Calu3 (cell line): ENCODE results near the gene PGAP6. TPM values are rescaled to one million over a fixed set of nuclear protein-coding genes. Genes with fewer than 3 reads are reported as not detected.

Source experiments
- BruUV-seq: library from RNA; stranded (reverse); fragments of 400-500 nt; replicated peaks from 2 replicates; lab custom pipeline; 2021; lab: Mats Ljungman, UMichigan
- CTCF ChIA-PET: fragments of 300-600 bp; sonication (Branson Sonifier 250); formaldehyde crosslinking; loops from one replicate; lab custom pipeline; 2022; ENCODE audit warnings: antibody characterized with exemption; lab: Charles Lee
- DNase-seq: peaks from one replicate; pipeline ENCODE4 v3.0.0; 2022
- H3K27ac Mint-ChIP-seq: one replicate; pipeline ENCODE4 v1.8.0; 2022; ENCODE audit warnings: mixed read lengths; ENCODE audit not compliant: unreplicated experiment
- H3K27me3 Mint-ChIP-seq: one replicate; pipeline ENCODE4 v1.8.0; 2022; ENCODE audit warnings: mixed read lengths; ENCODE audit not compliant: unreplicated experiment
- H3K36me3 Mint-ChIP-seq: one replicate; pipeline ENCODE4 v1.8.0; 2022; ENCODE audit warnings: mild to moderate bottlenecking, moderate library complexity, mixed read lengths; ENCODE audit not compliant: insufficient read depth, unreplicated experiment
- H3K4me1 Mint-ChIP-seq: one replicate; pipeline ENCODE4 v1.8.0; 2022; ENCODE audit warnings: mild to moderate bottlenecking, low read depth, mixed read lengths; ENCODE audit not compliant: unreplicated experiment
- H3K4me3 Mint-ChIP-seq: one replicate; pipeline ENCODE4 v1.8.0; 2022; ENCODE audit warnings: mild to moderate bottlenecking, low read depth, moderate library complexity, mixed read lengths; ENCODE audit not compliant: unreplicated experiment
- H3K9me3 Mint-ChIP-seq: one replicate; pipeline ENCODE4 v1.8.0; 2022; ENCODE audit warnings: low read depth, mixed read lengths; ENCODE audit not compliant: unreplicated experiment
- intact Hi-C: fragments of 100-400 bp; cut with micrococcal nuclease; formaldehyde crosslinking; loops from one replicate; pipeline ENCODE4 v1.10.0; 2022; ENCODE audit not compliant: unreplicated experiment
- total RNA-seq: library from RNA; stranded (reverse); gene quantifications from 2 replicates; pipeline ENCODE4 v1.2.3, GENCODE V29; 2022
- TF ChIP-seq, protein P1 (sequence below): fragments of 200-600 bp; IDR thresholded peaks from one replicate; pipeline ENCODE4 v1.8.0; 2022; ENCODE audit warnings: antibody characterized with exemption; ENCODE audit not compliant: unreplicated experiment

Gene PGAP6
- total RNA-seq, 1 experiment from 2014 or later = 70.0 TPM

DNA sequence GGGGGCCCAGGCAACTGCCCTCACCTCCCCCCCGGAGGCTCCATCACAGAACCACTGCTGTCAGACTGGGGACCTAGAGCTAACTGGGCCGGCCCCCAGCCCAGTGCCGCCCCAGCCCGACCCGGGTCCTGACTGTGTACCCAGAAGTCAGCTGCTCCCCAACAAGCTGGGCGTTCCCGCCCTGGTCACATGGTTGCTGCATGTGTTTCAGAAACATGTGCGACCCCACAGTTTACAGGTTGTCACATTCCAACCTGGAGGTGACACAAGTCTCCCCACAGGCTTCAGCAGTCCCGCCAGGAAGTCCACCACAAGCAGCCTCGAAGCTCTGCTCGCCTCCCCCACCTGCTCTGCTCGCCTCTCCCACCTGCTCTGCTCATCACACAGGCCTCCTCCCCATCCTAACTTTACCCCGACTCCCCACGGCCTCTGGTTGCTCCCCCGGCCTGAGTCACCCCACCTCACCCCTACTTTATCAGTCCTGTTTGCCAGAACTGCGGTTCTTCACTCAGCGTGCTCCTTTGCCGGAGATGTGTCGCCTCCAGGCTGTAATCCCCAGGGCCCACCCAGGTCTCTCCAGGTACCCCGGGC, 12.4 kb downstream of the PGAP6 start:
- Mint-ChIP-seq H3K27me3 (peaks cover under 1% of the 10 kb centered on the region), H3K36me3 (peaks cover 58% of the 10 kb centered on the region), H3K4me3 (peak overlapping the region; percentile 72), H3K9me3 (no peaks in the 10 kb centered on the region), H3K4me1 (no peaks in the 10 kb centered on the region), H3K27ac (no peak overlapping the region)
- TF ChIP-seq, protein P1, sequence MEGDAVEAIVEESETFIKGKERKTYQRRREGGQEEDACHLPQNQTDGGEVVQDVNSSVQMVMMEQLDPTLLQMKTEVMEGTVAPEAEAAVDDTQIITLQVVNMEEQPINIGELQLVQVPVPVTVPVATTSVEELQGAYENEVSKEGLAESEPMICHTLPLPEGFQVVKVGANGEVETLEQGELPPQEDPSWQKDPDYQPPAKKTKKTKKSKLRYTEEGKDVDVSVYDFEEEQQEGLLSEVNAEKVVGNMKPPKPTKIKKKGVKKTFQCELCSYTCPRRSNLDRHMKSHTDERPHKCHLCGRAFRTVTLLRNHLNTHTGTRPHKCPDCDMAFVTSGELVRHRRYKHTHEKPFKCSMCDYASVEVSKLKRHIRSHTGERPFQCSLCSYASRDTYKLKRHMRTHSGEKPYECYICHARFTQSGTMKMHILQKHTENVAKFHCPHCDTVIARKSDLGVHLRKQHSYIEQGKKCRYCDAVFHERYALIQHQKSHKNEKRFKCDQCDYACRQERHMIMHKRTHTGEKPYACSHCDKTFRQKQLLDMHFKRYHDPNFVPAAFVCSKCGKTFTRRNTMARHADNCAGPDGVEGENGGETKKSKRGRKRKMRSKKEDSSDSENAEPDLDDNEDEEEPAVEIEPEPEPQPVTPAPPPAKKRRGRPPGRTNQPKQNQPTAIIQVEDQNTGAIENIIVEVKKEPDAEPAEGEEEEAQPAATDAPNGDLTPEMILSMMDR = no peak
- intact Hi-C loops = no loop called here
- DNase-seq = no peak
- BruUV-seq = no TSS peak
- CTCF ChIA-PET = interaction anchor here (1.2 kb wide), 1 partner anchor 16 kb away, joined by 3 read pairs; no protein-coding TSS in a partner anchor

DNA sequence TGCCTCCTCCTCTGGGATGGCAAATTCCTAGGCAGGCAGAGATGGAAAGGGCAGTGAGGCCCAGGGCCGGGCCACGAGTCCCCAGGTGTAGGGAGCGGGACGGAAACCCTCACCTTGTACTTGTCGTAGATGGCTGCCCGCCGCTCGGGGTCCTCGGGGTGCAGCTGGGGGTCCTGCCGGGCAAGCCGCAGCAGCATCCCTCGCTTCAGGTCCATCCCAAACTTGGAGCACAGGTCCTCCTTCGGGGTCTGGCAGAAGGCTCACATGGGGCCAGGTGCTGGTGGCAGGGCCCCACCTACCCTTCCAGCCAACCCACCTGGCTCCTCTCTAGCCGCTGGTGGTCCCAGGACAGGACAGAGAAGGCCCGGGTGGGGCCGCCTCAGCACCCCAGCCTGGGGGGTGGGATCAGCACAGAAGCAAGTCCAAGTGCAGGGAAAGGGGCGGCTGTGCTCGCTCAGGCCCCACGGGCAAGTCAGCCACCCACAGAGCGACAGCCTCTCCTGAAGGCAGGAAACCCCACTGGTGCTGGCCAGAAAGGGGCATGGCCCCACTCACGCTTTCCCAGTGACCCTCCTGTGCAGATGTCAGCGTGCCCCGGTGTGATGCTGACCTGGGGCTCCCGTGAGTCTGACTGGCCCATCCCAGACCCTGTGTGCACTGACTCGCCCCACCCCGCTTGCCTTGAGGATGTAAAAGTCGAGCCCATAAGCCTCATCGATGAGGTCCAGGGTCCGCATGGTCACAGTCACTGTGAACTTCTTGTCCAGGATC, 13.2 kb downstream of the PGAP6 start:
- H3K27ac Mint-ChIP-seq = no peak overlapping the region
- H3K9me3 Mint-ChIP-seq = no peaks in the 10 kb centered on the region
- TF ChIP-seq, protein P1 = no peak
- peaks cover 9% of the 10 kb centered on the region for H3K27me3 Mint-ChIP-seq
- no peak for DNase-seq
- H3K36me3 Mint-ChIP-seq = peaks cover 58% of the 10 kb centered on the region
- intact Hi-C loops = no loop called here
- CTCF ChIA-PET = no interaction called here
- BruUV-seq = no TSS peak
- no peaks in the 10 kb centered on the region for H3K4me1 Mint-ChIP-seq
- H3K4me3 Mint-ChIP-seq = no peak overlapping the region

DNA sequence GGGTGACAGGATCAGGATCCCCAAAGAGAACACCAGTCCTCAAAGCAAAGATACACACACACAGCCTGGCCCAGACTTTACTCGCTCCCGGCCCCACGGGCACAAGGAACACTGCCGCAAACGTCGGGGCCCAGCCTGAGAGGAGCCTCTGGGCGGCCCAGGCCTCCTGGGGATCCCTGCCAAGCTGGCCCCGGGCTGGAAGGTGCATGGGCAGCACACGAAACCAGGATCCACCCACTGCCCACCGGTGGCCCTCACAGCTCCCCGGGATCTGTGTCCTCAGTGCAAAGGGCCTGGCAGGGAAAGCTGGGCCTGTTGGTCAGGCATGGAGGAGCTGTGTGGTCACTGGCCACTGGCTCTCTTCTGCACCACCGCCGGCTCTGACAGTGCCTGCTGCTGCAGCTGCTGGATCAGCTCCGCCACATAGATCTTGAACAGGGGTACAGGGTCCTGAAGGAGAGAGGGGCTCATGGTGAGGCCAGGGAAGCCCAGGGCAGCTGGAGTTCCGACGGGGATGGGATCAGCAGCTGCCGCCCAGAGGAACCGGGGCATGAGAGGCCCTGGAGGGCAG, 14.4 kb downstream of the PGAP6 start:
- peaks cover 55% of the 10 kb centered on the region for H3K36me3 Mint-ChIP-seq
- no peaks in the 10 kb centered on the region for H3K4me1 Mint-ChIP-seq
- intact Hi-C loops = no loop called here
- no peaks in the 10 kb centered on the region for H3K9me3 Mint-ChIP-seq
- no peak for DNase-seq
- peaks cover 20% of the 10 kb centered on the region for H3K27me3 Mint-ChIP-seq
- CTCF ChIA-PET = no interaction called here
- H3K27ac Mint-ChIP-seq = no peak overlapping the region
- H3K4me3 Mint-ChIP-seq = peak overlapping the region; percentile 21
- BruUV-seq = TSS peak; percentile 44
- TF ChIP-seq, protein P1 = no peak

DNA sequence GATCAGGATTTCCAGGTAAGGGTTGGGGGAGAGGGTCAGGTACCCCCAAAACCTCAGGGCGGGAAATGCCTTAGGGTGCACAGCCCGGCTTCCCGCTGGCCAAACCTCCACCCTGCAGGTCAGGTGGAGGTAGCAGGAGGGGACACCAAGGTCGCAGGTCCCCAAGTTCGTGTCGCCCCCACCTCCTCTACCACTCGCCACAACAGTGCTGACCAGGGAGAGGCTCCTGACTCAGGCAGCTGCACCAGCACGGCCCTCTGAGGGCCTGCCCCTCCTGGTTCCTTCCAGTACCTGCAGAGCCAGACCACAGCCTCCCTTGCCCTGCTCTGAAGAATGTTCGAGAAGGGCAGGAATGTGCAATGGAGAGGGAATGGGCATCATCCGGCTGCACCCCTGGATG, 15.3 kb downstream of the PGAP6 start:
- intact Hi-C loops = no loop called here
- Mint-ChIP-seq H3K4me3 (no peak overlapping the region), H3K27me3 (peaks cover 20% of the 10 kb centered on the region), H3K4me1 (no peaks in the 10 kb centered on the region), H3K36me3 (peaks cover 54% of the 10 kb centered on the region), H3K27ac (no peak overlapping the region), H3K9me3 (no peaks in the 10 kb centered on the region)
- no TSS peak for BruUV-seq
- CTCF ChIA-PET = no interaction called here
- TF ChIP-seq, protein P1 = no peak
- DNase-seq = no peak
